RPMI8226 (cell line): ENCODE data around the gene BMERB1.
"Not testable (repeated sequence)": the region's sequence is repeated elsewhere in the genome, so short reads cannot be mapped to it uniquely, and the experiment has no call there.

Experiments used
- DNase-seq: peaks from one replicate; pipeline ENCODE4 v3.0.0-alpha.2; 2015

The BMERB1 gene

DNA sequence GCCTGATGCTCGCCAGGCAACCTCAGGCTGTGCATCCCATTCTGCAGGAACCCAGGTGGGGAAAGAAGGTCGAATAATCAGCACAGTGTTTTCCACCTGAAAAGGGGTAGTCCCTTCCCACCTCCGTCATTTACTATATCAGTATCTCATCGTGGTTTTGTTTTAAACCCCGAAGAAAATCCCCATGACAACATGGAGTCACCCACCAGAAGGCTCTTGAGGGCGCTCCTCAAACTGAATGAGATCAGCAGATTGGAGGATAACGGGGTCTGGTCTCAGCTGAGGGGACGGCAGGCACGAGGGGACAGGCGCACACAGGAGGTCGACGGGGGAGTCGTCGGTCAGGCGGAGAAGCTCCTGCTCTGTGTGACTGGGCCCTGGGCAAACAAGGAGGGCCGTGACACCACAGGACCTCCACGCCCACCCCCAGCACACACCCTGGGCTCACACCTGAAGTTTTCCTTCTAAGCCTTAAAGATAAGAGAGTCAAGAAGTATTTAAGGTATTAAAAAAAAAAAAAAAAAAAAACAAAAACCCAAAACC, 164.3 kb downstream of the BMERB1 start:
- DNase-seq, result no peak

DNA sequence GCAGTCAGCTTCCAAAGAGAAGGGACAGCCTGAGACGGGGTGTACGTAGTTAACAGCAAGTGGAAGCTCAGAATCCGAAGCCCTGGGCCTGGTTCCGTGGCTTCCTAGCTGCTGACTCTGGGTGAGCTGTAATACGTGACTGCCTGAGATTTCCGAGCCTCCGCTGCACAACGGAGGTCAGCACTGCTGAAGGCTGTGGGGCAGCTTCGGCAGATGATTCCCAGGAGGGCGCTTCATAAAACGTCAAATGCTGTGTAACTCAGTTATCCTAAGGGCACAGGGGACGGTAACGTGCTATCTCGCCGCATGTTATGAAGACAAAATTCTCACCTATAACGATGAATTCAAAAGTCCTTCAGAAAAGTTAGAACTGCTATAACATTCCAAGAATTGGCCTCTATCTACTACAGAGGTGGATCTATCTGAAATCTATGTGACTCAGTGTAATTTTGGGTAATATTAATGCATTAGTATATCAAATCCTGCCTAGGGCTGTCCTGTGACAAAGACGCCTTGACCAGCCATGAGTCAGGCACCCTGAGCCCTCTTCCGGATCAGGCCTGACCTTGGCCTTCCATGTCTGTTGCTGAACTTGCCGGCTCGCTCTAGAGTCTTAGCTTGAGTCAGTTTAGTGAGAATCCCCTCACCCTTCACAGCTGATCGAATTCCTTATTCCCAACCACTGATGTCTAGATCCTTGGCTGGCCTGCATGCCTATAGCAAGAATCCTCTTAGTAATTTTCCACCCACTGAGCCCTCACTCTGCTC, 165.1 kb downstream of the BMERB1 start:
- DNase-seq, result no peak

DNA sequence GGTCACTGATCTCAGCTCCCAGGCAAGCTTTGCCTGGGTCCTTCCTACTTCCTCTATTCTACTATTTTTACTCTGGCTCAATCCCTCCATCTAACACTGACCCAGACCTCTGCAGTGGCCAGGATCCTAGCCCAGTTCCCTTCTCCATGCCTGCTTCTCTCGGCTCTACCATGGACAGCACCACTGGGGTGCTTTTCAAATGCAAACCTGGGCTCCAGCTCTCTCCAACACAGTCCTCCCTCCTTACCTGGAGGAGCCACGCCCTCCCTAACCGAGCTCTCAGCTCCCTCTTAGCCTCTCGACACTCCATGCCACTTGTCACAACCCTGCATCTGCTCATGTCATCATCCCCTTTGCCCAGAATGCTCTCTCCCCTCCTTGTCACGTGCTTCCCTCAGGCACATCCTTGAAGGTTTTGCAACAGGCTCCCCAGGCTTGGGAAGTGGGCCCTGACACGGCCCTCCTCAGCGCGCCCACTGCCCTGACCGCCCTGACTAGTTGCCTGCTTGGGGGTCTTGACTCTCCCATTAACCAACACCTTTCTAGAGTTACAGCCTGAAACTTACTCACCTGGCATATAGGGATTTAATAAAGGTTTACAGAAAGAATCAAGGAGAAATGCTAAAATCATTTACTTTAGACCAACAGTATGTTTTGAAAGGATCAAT, 167.0 kb downstream of the BMERB1 start:
- no peak for DNase-seq

DNA sequence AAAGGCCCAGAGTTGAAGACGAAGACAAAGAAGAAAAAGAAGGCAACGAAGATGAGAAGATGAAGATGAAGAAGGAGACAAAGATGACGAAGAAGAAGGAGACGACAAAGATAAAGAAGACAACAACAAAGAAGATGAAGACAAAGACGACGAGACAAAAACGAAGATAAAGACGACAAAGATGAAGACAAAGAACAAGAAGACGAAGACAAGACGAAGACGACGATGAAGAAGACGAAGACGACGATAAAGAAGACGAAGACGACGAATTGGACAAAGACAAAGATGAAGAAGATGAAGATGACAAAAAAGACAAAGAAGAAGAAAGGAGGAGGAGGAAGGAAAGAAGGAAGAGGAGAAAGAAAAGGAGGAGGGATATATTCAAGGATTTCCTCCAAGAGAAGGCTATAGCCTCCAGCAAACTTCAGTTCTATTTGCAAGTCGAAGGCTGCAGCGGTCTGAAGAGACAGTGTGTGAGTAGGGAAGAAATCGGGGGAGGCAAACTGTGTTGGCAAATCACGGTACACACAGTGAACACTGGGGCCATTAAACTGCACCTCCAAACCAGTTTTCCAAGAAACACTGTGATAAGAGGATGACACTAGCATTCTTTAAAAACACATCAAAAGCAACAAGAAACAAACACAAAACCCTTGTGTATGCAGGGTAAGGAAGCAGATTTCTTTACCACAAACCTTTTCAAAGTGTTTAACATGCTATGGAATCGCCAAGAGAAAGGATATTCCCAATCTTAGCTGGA, 168.1 kb downstream of the BMERB1 start:
- DNase-seq, result no peak

GRCh38 chr16:15604460-15605440, 170.4 kb downstream of the BMERB1 start:
- DNase-seq, result no peak

DNA sequence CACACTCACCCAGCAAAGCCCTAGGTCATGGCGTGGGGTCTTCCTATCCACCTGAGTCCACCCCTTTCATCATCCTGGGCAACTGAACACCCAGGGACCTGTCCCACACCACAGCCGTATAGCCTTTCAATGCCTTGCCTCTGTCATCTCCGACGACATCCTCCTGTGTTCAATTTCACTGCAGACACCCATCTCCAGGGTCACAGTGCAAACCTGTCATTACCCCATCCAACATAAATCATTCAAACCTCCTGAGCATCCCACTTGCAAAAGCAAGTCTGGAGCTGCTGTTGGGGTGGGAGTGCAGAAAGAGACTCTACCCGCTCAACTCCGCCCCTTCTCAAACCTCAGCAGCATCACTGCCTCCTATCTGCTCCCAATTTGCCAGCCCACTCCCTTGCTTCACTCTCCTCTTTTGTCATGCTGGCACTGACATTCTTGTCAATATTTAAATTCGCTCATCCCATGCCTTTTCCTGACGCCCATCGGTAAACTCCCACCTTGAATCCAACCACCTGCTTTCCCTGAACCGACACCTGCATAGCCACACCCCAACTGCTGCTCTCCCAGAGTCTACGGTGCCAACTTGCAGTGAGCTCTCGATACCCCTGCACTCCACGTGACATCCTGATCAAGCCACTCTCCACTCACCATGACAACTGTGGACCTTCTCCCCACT, 171.6 kb downstream of the BMERB1 start:
- DNase-seq, result no peak

DNA sequence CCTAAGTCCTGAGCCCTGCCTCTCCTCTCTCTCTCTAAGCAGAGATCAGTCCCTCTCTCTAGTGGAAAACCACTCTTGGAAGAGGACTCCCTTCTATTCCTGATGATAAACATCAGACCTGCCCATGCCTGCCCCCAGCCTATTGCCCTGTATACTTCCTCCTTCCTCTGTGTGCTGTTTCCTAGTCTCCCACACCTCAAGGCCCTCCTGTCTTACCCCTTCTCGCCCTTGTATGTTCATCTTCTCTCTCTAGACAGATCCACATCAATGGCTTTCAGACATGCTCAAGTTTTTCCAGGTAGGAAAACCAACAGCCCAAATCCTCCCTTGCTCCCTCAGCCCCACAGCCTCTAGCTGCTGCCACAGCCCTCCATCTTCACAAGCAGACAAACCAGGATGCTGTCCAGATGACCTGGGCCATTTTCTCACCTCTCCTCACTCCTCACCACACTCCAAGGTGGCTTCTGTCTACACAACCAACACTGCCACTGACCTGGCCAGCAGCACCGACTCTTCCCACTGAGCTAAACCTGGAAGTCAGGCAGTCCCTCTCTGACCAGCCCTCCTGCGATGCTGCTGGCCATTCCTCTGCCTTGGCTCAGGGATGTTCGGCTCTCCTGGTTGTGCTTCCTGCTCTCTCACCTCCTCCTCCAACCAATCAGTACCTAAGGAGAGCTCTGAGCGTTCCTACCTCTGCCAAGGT, 172.3 kb downstream of the BMERB1 start:
- DNase-seq, result no peak

- DNase-seq, result not testable (repeated sequence)
Measured at GRCh38 chr16:15607221-15607699, 172.9 kb downstream of the BMERB1 start.

GRCh38 chr16:15607700-15608396, 173.5 kb downstream of the BMERB1 start:
- DNase-seq, result no peak

DNA sequence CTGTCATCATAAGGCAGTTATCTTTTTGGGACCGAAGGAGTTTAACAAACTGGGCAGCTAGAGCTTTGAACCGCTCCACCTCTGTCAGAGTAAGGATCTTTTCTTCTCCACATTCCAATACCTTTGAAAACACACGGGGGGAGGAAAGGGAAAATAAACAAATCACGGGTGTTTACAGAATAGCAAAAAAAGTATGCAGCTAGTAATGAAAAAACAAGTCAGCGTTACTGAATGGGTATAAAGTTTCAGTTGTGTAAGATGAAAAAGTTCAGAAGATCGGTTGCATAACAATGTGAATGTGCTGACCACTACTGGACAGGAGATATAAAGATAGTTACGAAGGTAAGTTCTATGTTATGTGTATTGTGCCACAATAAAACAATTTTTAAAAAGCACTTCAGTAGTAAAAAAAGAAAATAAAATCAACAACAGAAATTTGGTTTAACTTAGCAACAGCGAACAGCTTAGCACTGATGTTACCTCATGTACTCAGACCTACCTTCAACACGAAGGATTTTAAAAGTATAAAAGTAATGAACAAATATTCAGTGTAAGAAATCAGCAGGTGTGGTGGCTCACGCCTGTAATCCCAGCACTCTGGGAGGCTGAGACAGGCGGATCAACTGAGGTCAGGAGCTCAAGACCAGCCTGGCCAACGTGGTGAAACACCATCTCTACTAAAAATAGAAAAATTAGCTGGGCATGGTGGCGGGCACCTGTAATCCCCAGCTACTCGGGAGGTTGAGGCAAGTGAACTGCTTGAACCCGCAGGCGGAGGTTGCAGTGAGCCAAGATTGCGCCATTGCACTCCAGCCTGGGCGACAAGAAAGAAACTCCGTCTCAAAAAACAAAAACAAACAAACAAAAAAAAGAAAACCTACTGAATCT, 174.3 kb downstream of the BMERB1 start:
- DNase-seq, result no peak

DNA sequence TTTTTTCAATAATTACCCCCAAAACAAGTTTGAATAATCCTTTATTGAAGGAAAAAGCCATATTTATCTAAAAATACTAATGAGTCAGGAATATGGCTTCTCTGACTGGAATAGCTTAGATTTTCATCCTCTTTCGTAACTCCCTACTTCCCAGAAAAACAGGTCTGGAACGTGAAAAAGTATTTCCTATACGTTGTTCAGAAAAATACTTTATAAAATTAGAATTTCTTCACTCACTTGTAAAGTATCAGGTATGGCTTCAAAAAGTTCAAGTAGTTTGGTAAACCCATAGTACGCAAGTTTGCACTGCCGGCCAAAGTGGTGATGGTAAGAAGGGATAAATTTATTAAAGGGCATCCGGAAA, 174.9 kb downstream of the BMERB1 start:
- DNase-seq, result no peak

DNA sequence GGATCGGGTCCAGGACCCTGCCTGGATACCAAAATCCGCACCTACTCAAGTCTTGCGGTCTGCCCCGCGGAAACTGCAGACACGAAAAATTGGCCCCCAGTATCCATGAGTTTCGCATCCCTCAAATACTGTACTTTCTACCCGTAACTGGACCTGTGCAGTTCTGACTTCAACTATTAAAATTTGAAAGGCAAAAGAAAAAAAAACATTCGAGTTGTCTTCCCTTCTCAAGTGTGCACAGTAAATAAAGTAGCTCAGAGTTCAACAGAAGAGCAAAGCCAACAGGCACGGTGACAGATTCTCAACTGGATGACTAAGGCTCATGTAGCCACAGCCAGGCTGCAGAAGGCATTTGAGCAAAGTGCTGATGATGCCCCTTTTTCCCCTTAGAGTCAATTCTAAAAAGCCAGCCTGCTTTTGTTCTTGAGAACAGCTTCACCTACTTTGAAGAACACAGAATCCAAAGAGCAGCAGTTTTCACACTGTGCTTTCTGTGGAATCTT, 176.0 kb downstream of the BMERB1 start:
- no peak for DNase-seq

- DNase-seq, result no peak
Measured at GRCh38 chr16:15611610-15612009, 177.2 kb downstream of the BMERB1 start.

DNA sequence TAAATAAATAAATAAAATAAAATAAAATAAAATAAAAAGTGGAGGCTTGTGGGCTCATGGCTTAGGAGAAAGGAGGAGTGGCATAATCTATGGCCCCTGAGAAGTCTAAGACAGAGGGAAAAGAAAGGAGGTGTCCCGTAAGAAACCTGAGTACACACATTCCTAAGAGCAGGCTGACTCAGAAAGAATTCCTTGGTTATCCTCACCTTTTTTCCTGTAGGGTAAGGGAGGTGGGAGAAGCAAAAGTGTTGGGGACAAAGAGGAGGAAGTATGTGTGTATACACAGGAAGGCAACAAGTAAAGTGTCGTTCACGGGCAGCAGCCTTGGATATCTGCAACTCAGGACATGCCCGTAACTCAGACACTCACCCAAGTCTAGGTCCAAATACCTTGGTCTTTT, 179.3 kb downstream of the BMERB1 start:
- no peak for DNase-seq

GRCh38 chr16:15616012-15616411, 181.6 kb downstream of the BMERB1 start:
- DNase-seq, result no peak

GRCh38 chr16:15616475-15617165, 182.2 kb downstream of the BMERB1 start:
- DNase-seq, result no peak

DNA sequence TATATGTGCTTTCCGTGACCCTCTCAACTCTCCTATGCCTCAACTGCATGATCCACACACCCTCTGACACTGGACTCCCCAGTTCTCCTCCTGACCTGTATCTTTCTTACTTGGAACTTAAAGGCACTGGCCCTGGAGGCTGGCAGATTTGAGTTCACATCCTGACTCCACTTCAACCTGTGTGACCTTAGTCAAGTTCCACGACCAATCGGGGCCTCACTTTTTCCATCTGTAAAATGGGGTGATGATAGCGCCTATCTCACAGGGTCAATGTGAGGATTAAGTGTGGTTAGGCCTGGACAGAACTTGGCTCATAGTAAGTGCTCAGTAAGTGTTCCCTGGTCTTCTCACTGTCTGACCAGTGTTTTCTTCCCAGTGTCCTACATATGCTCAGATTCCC, 183.5 kb downstream of the BMERB1 start:
- DNase-seq, result no peak

GRCh38 chr16:15618392-15618791, 184.0 kb downstream of the BMERB1 start:
- DNase-seq, result no peak
